Kidney (tissue), 14 donors: ENCODE data around the gene SRRM5. TPM values are rescaled to one million over a fixed set of nuclear protein-coding genes. Genes with fewer than 3 reads are reported as not detected.

Experiments used
- DNase-seq, 5 donors: peaks; one replicate each; pipeline ENCODE4 v3.0.0-alpha.2; 2013 to 2020
- FAIRE-seq: peaks from 2 replicates; lab custom pipeline; 2012; peaks lifted over from hg19 to GRCh38; lab: Jason Lieb, UNC
- H3K27ac ChIP-seq, 2 donors: one replicate each; pipeline ENCODE4 v1.7.0; 2013; ENCODE audit warnings: low read depth in 2 of 2, low read length in 2 of 2, inconsistent platforms in 1 of 2
- H3K27me3 ChIP-seq: one replicate; pipeline ENCODE4 v1.7.1; 2013; ENCODE audit warnings: low read length, inconsistent platforms; ENCODE audit not compliant: control insufficient read depth, insufficient read depth
- H3K36me3 ChIP-seq, 3 donors: one replicate each; pipeline versions ENCODE4 v1.7.0 to v1.7.1; 2013; ENCODE audit warnings: low read length in 3 of 3, control low read depth in 1 of 3, inconsistent platforms in 1 of 3; ENCODE audit not compliant: insufficient read depth in 3 of 3, control insufficient read depth in 2 of 3
- H3K4me1 ChIP-seq, 3 donors: one replicate each; pipeline versions ENCODE4 v1.7.0 to v1.7.1; 2013; ENCODE audit warnings: low read length in 3 of 3, inconsistent platforms in 1 of 3, low read depth in 1 of 3; ENCODE audit not compliant: control insufficient read depth in 2 of 3, insufficient read depth in 2 of 3
- H3K4me3 ChIP-seq, 3 donors: one replicate each; pipeline versions ENCODE4 v1.7.0 to v1.8.1; 2013; ENCODE audit warnings: low read length in 3 of 3, control low read depth in 1 of 3, inconsistent platforms in 1 of 3
- H3K9ac ChIP-seq, 3 donors: one replicate each; pipeline versions ENCODE4 v1.7.0 to v1.7.1; 2013; ENCODE audit warnings: low read length in 3 of 3, control low read depth in 1 of 3, inconsistent platforms in 1 of 3
- H3K9me3 ChIP-seq, 3 donors: one replicate each; pipeline versions ENCODE4 v1.7.0 to v1.7.1; 2013; ENCODE audit warnings: low read length in 3 of 3, control low read depth in 1 of 3, inconsistent platforms in 1 of 3; ENCODE audit not compliant: control insufficient read depth in 2 of 3, insufficient read depth in 1 of 3
- CTCF ChIP-seq: IDR thresholded peaks from 3 replicates; pipeline ENCODE4 v1.5.1; 2012; ENCODE audit warnings: mild to moderate bottlenecking, moderate library complexity, borderline replicate concordance; ENCODE audit not compliant: insufficient read depth; ENCODE audit errors: extremely low read depth
- intact Hi-C: fragments of 100-400 bp; cut with DNase I; formaldehyde crosslinking; loops from one replicate; pipeline ENCODE4 v1.11.1; 2022
- polyA plus RNA-seq: library from polyadenylated mRNA; stranded (reverse); fragments of 350-450 nt; fragmentation: Illumina TruSeq; extraction: RNeasy Lipid Tissue Mini Kit (QIAGEN cat#74804); gene quantifications from one replicate; pipeline ENCODE4 v1.2.3, GENCODE V29; 2014; ENCODE audit warnings: low read depth, low replicate concordance; ENCODE audit not compliant: insufficient read depth
- total RNA-seq: library from RNA; stranded (reverse); fragmentation: NEBNext Ultra II Directional; extraction: Animal tissue kit (Norgen Biotek cat#: 25700); gene quantifications from one replicate; pipeline ENCODE4 v1.2.1, GENCODE V29; 2021
- donor health status: control.
- donor health status: control.
- donor health status: control.
- donor health status: control.
- donor health status: control.
- donor health status: DM: yes; HTN: yes; CAD: no.
- donor health status: Normal renal cell carcinoma (clear cell type).

Gene SRRM5
- total and polyA plus RNA-seq, 2 donors from 2014 or later, result 0.22 to 0.28 TPM

GRCh38 chr19:43563816-43564457 is 48.0 kb upstream of the SRRM5 start:
- FAIRE-seq, result no peak
- Histone ChIP-seq H3K4me3 (no peak overlapping the region), H3K27ac (no peak overlapping the region)

GRCh38 chr19:43564800-43565199 is 47.1 kb upstream of the SRRM5 start:
- no peak overlapping the region for H3K9ac ChIP-seq
- H3K4me1 ChIP-seq, result peaks cover 0 to 4% (median 4%) of the 10 kb centered on the region in 3 donors
- peaks cover 6 to 12% (median 7%) of the 10 kb centered on the region in 3 donors for H3K36me3 ChIP-seq
- no peaks in the 10 kb centered on the region for H3K27me3 ChIP-seq
- DNase-seq, result no peak
- H3K27ac ChIP-seq, result no peak overlapping the region
- H3K9me3 ChIP-seq, result no peaks in the 10 kb centered on the region
- intact Hi-C loops, result no loop called here
- TF ChIP-seq CTCF, result no peak
- H3K4me3 ChIP-seq, result no peak overlapping the region
- no peak for FAIRE-seq

More at GRCh38 chr19:43563816-43564457, 48.0 kb upstream of the SRRM5 start:
- Histone ChIP-seq H3K9me3 (no peaks in the 10 kb centered on the region), H3K36me3 (peaks cover 6 to 12% (median 7%) of the 10 kb centered on the region in 3 donors), H3K27me3 (no peaks in the 10 kb centered on the region), H3K4me1 (peaks cover 0 to 4% (median 4%) of the 10 kb centered on the region in 3 donors), H3K9ac (no peak overlapping the region)
- no peak for TF ChIP-seq CTCF
- DNase-seq, result no peak
- intact Hi-C loops, result no loop called here

GRCh38 chr19:43569657-43570056 is 42.2 kb upstream of the SRRM5 start:
- H3K4me1 ChIP-seq, result peaks cover 0 to 4% (median 3%) of the 10 kb centered on the region in 3 donors
- H3K36me3 ChIP-seq, result peaks cover 0 to 6% (median 0%) of the 10 kb centered on the region in 3 donors
- intact Hi-C loops, result no loop called here
- H3K9me3 ChIP-seq, result no peaks in the 10 kb centered on the region
- no peak for FAIRE-seq
- no peak overlapping the region for H3K4me3 ChIP-seq
- TF ChIP-seq CTCF, result no peak
- H3K27ac ChIP-seq, result no peak overlapping the region
- H3K27me3 ChIP-seq, result no peaks in the 10 kb centered on the region
- DNase-seq, result no peak
- no peak overlapping the region for H3K9ac ChIP-seq
